ENCODE data around the gene AQP2.

GRCh38 chr12:49949866-49950265 is 671 bp upstream of the AQP2 start:
- TF ChIP-seq HNF4G (IDR thresholded peaks at IDR 0.05) (no peak), MAX (IDR thresholded peaks at IDR 0.05) (no peak), CTCF (IDR thresholded peaks at IDR 0.05; ENCODE audit: low read depth, low read length, missing input control) (no peak), RAD21 (IDR thresholded peaks at IDR 0.05) (no peak)
- TF ChIP-seq, protein P1, sequence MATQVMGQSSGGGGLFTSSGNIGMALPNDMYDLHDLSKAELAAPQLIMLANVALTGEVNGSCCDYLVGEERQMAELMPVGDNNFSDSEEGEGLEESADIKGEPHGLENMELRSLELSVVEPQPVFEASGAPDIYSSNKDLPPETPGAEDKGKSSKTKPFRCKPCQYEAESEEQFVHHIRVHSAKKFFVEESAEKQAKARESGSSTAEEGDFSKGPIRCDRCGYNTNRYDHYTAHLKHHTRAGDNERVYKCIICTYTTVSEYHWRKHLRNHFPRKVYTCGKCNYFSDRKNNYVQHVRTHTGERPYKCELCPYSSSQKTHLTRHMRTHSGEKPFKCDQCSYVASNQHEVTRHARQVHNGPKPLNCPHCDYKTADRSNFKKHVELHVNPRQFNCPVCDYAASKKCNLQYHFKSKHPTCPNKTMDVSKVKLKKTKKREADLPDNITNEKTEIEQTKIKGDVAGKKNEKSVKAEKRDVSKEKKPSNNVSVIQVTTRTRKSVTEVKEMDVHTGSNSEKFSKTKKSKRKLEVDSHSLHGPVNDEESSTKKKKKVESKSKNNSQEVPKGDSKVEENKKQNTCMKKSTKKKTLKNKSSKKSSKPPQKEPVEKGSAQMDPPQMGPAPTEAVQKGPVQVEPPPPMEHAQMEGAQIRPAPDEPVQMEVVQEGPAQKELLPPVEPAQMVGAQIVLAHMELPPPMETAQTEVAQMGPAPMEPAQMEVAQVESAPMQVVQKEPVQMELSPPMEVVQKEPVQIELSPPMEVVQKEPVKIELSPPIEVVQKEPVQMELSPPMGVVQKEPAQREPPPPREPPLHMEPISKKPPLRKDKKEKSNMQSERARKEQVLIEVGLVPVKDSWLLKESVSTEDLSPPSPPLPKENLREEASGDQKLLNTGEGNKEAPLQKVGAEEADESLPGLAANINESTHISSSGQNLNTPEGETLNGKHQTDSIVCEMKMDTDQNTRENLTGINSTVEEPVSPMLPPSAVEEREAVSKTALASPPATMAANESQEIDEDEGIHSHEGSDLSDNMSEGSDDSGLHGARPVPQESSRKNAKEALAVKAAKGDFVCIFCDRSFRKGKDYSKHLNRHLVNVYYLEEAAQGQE (IDR thresholded peaks at IDR 0.05): no peak

All from liver (tissue), 3 donors.